ENCODE data around the gene CDC6. TPM values are rescaled to one million over a fixed set of nuclear protein-coding genes. Genes with fewer than 3 reads are reported as not detected.

Gene CDC6
- total RNA-seq, 4 donors from 2014 or later: 2.5 to 21.5 (median 3.4) TPM

DNA sequence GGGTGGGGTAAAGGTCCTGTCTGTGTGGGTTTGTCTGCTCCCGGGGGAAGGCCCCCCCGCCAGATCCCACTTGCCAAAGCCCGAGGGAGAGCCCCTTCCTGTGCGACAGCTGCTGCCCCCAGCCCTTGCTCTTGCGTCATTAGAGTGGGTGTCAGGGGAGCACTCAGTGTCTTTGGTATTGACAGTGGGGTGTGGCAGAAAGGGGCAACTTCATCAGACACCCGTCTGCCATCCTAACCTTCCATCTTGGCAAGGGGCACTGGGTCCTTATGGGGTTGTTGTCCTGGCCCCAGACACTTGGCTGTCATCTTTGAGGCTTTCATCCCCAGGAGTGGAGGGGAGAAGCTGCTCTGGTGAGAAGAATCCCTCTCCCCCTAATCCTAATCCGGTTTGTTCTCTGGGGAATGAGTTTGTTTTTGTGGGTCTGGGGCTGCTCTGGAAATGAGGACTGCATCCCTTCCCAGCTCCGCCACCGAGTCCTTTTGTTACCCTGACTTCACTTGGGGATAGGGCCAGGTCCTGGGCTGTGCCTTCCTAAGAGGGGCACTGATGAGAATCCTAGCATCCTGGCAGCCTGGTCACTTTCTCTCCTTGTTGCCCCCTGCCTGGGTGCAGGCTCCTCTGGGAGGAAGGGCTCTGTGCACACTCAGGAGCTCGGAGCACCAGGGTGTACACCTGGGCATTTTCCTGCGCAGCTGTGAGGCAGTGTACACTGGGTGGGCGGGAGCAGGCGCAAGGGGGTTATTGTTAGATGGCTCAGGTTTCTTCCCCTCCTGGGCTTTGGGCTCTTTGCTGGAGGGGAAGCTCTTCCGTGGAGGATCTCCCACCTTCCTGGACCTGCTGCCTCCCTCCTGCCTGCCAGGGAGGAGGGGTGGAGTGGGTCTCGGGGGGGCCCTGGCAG, 55.8 kb downstream of the CDC6 start:
- DNase-seq: peak in 1 of 3 donors; percentile 40
- no peaks in the 10 kb centered on the region for H3K9me3 ChIP-seq
- H3K4me3 ChIP-seq: peak overlapping the region; percentile 52 to 90 (median 72)
- no peaks in the 10 kb centered on the region for H3K27me3 ChIP-seq
- peaks cover 3 to 65% (median 40%) of the 10 kb centered on the region in 4 donors for H3K4me1 ChIP-seq
- peaks cover 0 to 6% (median 0%) of the 10 kb centered on the region in 3 donors for H3K36me3 ChIP-seq
- peak overlapping the region; percentile 84 to 96 (median 94) for H3K27ac ChIP-seq
- TF ChIP-seq POLR2A (IDR thresholded peaks at IDR 0.05): no peak
- TF ChIP-seq, protein P1, sequence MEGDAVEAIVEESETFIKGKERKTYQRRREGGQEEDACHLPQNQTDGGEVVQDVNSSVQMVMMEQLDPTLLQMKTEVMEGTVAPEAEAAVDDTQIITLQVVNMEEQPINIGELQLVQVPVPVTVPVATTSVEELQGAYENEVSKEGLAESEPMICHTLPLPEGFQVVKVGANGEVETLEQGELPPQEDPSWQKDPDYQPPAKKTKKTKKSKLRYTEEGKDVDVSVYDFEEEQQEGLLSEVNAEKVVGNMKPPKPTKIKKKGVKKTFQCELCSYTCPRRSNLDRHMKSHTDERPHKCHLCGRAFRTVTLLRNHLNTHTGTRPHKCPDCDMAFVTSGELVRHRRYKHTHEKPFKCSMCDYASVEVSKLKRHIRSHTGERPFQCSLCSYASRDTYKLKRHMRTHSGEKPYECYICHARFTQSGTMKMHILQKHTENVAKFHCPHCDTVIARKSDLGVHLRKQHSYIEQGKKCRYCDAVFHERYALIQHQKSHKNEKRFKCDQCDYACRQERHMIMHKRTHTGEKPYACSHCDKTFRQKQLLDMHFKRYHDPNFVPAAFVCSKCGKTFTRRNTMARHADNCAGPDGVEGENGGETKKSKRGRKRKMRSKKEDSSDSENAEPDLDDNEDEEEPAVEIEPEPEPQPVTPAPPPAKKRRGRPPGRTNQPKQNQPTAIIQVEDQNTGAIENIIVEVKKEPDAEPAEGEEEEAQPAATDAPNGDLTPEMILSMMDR (IDR thresholded peaks at IDR 0.05): no peak

DNA sequence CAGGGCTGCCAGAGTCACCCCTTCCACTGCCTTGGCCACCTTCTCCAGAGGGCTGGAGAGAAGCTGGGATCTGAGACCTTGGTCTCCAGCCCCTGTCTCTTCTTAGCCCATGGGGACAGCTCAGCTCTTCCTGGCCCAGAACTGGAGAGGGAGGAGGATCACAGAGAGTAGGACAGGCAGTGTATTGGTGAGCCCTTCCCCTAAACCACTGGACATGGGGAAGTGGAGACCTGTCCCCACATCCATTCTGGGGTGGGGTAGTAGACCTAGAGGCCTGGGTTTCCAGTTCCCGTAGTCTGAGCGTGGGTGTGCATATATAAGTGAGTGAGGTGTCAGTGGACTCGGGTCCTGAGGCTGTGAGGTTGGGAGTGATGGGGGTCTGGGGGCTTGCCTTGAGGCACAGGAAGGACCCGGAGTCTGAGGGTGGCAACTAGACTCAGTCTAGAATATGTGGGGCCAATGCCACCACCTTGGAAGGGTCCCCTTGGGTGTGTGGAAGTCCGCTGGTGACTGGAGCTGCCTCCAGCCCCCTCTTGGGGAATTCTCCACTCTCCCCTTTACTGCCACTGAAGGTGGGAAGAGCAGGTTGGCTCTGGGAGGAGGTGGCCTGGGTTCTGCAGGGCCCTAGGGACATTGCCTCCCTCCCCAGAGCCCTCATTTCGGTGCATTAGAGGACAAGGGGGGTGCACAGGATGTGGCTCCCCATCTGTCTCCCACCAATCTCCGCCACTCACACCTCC, 56.9 kb downstream of the CDC6 start:
- H3K36me3 ChIP-seq: peaks cover 0 to 15% (median 0%) of the 10 kb centered on the region in 3 donors
- H3K27me3 ChIP-seq: no peaks in the 10 kb centered on the region
- no peak for DNase-seq
- H3K9me3 ChIP-seq: no peaks in the 10 kb centered on the region
- H3K4me3 ChIP-seq: peak overlapping the region; percentile 35 to 90 (median 72)
- TF ChIP-seq POLR2A (IDR thresholded peaks at IDR 0.05): no peak
- TF ChIP-seq, protein P1 (IDR thresholded peaks at IDR 0.05): no peak
- H3K27ac ChIP-seq: peak overlapping the region; percentile 84 to 96 (median 94)
- peaks cover 3 to 68% (median 40%) of the 10 kb centered on the region in 4 donors for H3K4me1 ChIP-seq

DNA sequence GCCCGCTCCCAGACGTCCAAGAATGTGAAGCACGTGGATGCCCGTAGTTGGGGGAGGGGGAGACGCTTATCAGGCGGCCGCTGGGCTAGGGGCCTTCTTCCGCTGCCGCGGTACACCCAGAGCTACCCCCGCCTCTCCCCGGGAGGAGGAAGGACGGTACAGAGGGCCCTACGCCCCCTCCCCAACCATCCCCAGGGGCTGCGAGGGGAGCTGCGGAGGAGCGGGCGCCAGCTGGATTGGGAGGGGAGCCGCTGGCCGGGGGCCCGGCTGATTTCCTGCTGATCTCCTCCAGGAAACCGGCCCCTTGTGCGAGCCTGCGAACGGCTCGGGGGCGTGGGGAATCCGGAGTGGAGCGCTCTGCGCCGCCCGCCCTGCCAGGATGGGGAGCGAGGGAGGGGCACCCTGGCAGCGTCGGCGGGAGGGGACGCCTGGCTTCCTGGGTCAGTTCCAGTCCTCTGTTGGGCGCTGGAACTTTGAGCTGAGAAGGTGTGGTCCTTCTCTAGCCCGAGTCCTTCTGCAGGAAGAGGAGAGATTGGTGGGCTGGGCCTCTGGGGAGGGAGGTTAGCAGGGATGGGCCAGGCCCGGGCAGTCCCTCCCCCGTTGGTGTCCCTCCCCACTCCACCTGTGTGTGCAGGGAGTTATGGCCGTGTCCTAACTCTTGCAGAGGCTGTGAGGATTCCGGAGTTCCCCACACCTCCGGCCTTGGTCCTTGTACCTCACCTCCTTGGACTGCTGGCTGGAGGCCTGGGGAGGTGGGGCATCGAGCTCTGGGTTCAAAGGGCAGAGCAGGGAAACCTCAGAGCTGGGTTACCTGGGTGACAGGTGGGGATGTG, 57.7 kb downstream of the CDC6 start:
- Histone ChIP-seq H3K4me3 (peak overlapping the region; percentile 35 to 90 (median 72)), H3K27me3 (no peaks in the 10 kb centered on the region), H3K4me1 (peaks cover 3 to 68% (median 40%) of the 10 kb centered on the region in 4 donors), H3K27ac (peak overlapping the region; percentile 84 to 96 (median 94)), H3K36me3 (peaks cover 0 to 21% (median 0%) of the 10 kb centered on the region in 3 donors), H3K9me3 (no peaks in the 10 kb centered on the region)
- peak; percentile 82 to 95 for TF ChIP-seq POLR2A (IDR thresholded peaks at IDR 0.05)
- TF ChIP-seq, protein P1 (IDR thresholded peaks at IDR 0.05): no peak
- peak in 2 of 3 donors; percentile 92 for DNase-seq

DNA sequence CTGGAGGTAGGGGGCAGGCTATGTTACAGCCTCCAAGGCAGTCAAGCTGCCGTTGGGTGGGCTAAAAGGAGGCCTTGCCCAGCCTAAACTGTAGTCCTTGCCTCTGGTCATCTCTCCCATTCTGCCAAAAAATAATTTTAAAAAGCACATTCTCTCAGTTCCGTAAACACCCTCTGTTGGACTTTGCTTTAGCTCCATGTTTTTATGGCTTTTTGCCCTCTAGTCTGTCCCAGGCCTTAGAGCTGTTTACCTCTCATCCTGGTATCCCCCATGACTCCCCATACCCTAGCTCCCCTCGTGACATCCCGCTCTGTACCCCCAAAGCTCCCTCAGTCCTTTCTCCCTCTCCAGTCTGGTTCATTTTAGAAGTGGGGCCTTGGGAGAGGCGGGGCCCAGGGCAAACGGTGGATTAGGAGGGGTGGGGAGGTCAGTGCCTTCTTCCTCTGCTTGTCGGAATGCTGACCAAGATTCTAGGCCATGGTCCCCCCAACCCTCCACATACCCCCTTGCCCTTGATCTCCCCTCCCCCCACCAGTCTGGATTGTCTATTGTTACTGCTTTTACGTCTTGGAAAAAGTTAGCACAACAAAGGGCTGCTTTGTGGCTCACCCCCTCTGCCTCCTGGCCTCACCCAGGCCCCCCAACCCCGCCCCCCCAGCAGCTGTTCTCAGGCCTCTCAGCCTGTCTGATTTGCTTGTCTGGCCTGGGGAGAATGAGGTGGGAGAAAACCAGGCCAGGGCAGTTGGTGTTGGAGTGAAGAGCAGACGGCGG, 58.5 kb downstream of the CDC6 start:
- no peaks in the 10 kb centered on the region for H3K27me3 ChIP-seq
- H3K9me3 ChIP-seq: no peaks in the 10 kb centered on the region
- H3K4me1 ChIP-seq: peaks cover 3 to 68% (median 37%) of the 10 kb centered on the region in 4 donors
- no peak for DNase-seq
- no peak for TF ChIP-seq POLR2A (IDR thresholded peaks at IDR 0.05)
- TF ChIP-seq, protein P1 (IDR thresholded peaks at IDR 0.05): peak in 1 of 6 experiments; percentile 2
- peak overlapping the region; percentile 84 to 96 (median 94) for H3K27ac ChIP-seq
- peaks cover 0 to 28% (median 0%) of the 10 kb centered on the region in 3 donors for H3K36me3 ChIP-seq
- H3K4me3 ChIP-seq: peak overlapping the region; percentile 35 to 90 (median 72)

All from Peyer's patch (tissue), 4 donors.